GM23338 (cell line): Measurements from ENCODE around the gene GPR89B. TPM values are rescaled to one million over a fixed set of nuclear protein-coding genes. Genes with fewer than 3 reads are reported as not detected.
"Not testable (repeated sequence)": the region's sequence is repeated elsewhere in the genome, so short reads cannot be mapped to it uniquely, and the experiment has no call there.

Experiments
- ATAC-seq: fragments of 200-7000 bp; cut with Tn5 transposase; 3 replicates; pipeline ENCODE4 v1.9.1; 2020
- DNase-seq: peaks from one replicate; pipeline ENCODE4 v3.0.0-alpha.2; 2015; ENCODE audit warnings: low spot score
- H2AFZ ChIP-seq: fragments of 200-600 bp; sonication (generic); 2 replicates; pipeline ENCODE4 v1.8.0; 2016; ENCODE audit warnings: antibody characterized with exemption, mild to moderate bottlenecking, moderate library complexity
- H3F3A ChIP-seq: fragments of 200-600 bp; sonication (generic); replicated peaks from 2 replicates; pipeline ENCODE4 v1.8.0; 2017; ENCODE audit warnings: antibody characterized with exemption, mixed run types, low read depth
- H3K27ac ChIP-seq: fragments of 200-600 bp; sonication (generic); 2 replicates; pipeline ENCODE4 v1.6.1; 2016; ENCODE audit warnings: low read depth
- H3K27me3 ChIP-seq: fragments of 200-600 bp; sonication (generic); 2 replicates; pipeline ENCODE4 v1.8.0; 2016; ENCODE audit warnings: mild to moderate bottlenecking, mixed run types, moderate library complexity; ENCODE audit not compliant: insufficient read depth
- H3K36me3 ChIP-seq: fragments of 200-600 bp; sonication (generic); 2 replicates; pipeline ENCODE4 v1.8.0; 2016; ENCODE audit warnings: mild to moderate bottlenecking; ENCODE audit not compliant: insufficient read depth
- H3K4me1 ChIP-seq: fragments of 200-600 bp; sonication (generic); 2 replicates; pipeline ENCODE4 v1.8.0; 2016; ENCODE audit warnings: mild to moderate bottlenecking, moderate library complexity; ENCODE audit not compliant: insufficient read depth
- H3K4me2 ChIP-seq: fragments of 200-600 bp; sonication (generic); 2 replicates; pipeline ENCODE4 v1.7.1; 2017; ENCODE audit warnings: mixed run types
- H3K4me3 ChIP-seq: fragments of 200-600 bp; sonication (generic); 2 replicates; pipeline ENCODE4 v1.6.1; 2016; ENCODE audit warnings: mixed run types
- H3K79me2 ChIP-seq: fragments of 200-600 bp; sonication (generic); replicated peaks from 2 replicates; pipeline ENCODE4 v1.8.0; 2017; ENCODE audit warnings: mild to moderate bottlenecking; ENCODE audit not compliant: insufficient read depth
- H3K9me2 ChIP-seq: fragments of 200-600 bp; sonication (generic); 2 replicates; pipeline ENCODE4 v1.8.0; 2017; ENCODE audit not compliant: insufficient read depth
- H4K20me1 ChIP-seq: fragments of 200-600 bp; sonication (generic); replicated peaks from 2 replicates; pipeline ENCODE4 v1.8.0; 2017; ENCODE audit warnings: mild to moderate bottlenecking; ENCODE audit not compliant: insufficient read depth
- H3K27ac Mint-ChIP-seq: 2 replicates; pipeline ENCODE4 v1.8.0; 2020; ENCODE audit warnings: inconsistent platforms, mild to moderate bottlenecking, moderate library complexity, mixed read lengths
- H3K27me3 Mint-ChIP-seq: 3 replicates; pipeline ENCODE4 v1.8.0; 2022; ENCODE audit warnings: low read depth, mild to moderate bottlenecking, moderate library complexity, mixed read lengths, inconsistent platforms; ENCODE audit not compliant: insufficient read depth, poor library complexity
- H3K36me3 Mint-ChIP-seq: 3 replicates; pipeline ENCODE4 v1.8.0; 2021; ENCODE audit warnings: low read depth, mild to moderate bottlenecking, inconsistent platforms, moderate library complexity, mixed read lengths
- H3K4me1 Mint-ChIP-seq: 3 replicates; pipeline ENCODE4 v1.8.0; 2020; ENCODE audit warnings: mild to moderate bottlenecking, inconsistent platforms, mixed read lengths
- H3K4me3 Mint-ChIP-seq: 3 replicates; pipeline ENCODE4 v1.8.0; 2021; ENCODE audit warnings: moderate library complexity, mild to moderate bottlenecking, inconsistent platforms, mixed read lengths
- H3K9me3 Mint-ChIP-seq: 3 replicates; pipeline ENCODE4 v1.8.0; 2020; ENCODE audit warnings: moderate library complexity, mild to moderate bottlenecking, inconsistent platforms, mixed read lengths
- CREB1 ChIP-seq: fragments of 250-450 bp; sonication (Bioruptor Pico); IDR thresholded peaks from 2 replicates; pipeline ENCODE4 v1.5.0; 2020; ENCODE audit warnings: low read depth, mild to moderate bottlenecking, moderate library complexity
- JUNB ChIP-seq: IDR thresholded peaks from one replicate; pipeline ENCODE4 v1.6.1; 2016; ENCODE audit warnings: antibody characterized with exemption; ENCODE audit not compliant: unreplicated experiment
- NANOG ChIP-seq: IDR thresholded peaks from 2 replicates; pipeline ENCODE4 v1.6.1; 2016; ENCODE audit warnings: antibody characterized with exemption, borderline replicate concordance
- POLR2AphosphoS5 ChIP-seq: IDR thresholded peaks from 2 replicates; pipeline ENCODE4 v1.6.1; 2016; ENCODE audit warnings: antibody characterized with exemption, low read depth
- REST ChIP-seq: IDR thresholded peaks from one replicate; pipeline ENCODE4 v1.6.1; 2018; ENCODE audit warnings: antibody characterized with exemption; ENCODE audit not compliant: unreplicated experiment
- STAT1 ChIP-seq: IDR thresholded peaks from one replicate; pipeline ENCODE4 v1.6.1; 2016; ENCODE audit warnings: antibody characterized with exemption; ENCODE audit not compliant: unreplicated experiment
- ZNF331 ChIP-seq: fragments of 250-450 bp; sonication (Bioruptor Pico); IDR thresholded peaks from 2 replicates; pipeline ENCODE4 v1.5.0; 2020; ENCODE audit warnings: low read depth, mild to moderate bottlenecking, moderate library complexity
- polyA plus RNA-seq: library from polyadenylated mRNA; unstranded; fragments of >200 nt; fragmentation: Nextera tagmentation; extraction: Ambion mirVana; gene quantifications from 2 replicates; pipeline ENCODE4 v1.2.1, GENCODE V29; 2016
- total RNA-seq: library from RNA; depleted of rRNA; stranded (reverse); fragments of >200 nt; shearing (Covaris generic); gene quantifications from 2 replicates; pipeline ENCODE4 v1.2.3, GENCODE V29; 2014
- TF ChIP-seq, protein P1 (sequence below): IDR thresholded peaks from 2 replicates; pipeline ENCODE4 v1.6.1; 2016; ENCODE audit warnings: antibody characterized with exemption

The GPR89B gene
- total and polyA plus RNA-seq, 2 experiments from 2014 or later = 25.7 to 27.7 TPM

GRCh38 chr1:147924813-147925212 is 3.4 kb upstream of the GPR89B start (continued):
- TF ChIP-seq REST (no peak), ZNF331 (CRISPR knock-in tag) (no peak), JUNB (no peak), POLR2AphosphoS5 (no peak), NANOG (no peak), STAT1 (no peak), CREB1 (no peak)
- TF ChIP-seq, protein P1, sequence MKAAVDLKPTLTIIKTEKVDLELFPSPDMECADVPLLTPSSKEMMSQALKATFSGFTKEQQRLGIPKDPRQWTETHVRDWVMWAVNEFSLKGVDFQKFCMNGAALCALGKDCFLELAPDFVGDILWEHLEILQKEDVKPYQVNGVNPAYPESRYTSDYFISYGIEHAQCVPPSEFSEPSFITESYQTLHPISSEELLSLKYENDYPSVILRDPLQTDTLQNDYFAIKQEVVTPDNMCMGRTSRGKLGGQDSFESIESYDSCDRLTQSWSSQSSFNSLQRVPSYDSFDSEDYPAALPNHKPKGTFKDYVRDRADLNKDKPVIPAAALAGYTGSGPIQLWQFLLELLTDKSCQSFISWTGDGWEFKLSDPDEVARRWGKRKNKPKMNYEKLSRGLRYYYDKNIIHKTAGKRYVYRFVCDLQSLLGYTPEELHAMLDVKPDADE = no peak

DNA sequence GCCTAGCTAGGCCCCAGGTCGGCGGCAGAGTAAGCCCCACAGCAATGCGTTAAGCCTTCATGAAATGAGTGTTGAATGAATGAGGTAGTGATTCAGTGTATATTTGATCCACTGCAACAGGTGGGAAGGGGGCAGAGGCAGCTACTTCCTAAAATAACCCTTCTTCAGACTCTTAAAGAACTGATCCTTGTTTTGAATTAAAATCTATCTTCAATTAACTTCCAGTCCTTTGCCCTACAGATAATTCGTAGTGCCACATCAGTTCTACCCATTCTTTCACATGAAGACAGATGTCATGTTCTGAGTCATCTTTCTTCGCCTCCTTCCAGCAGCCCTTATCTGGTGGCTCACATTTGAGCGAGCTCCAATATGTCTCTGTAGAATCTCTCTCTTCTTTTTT is 1.0 kb upstream of the GPR89B start:
- H2AFZ ChIP-seq, H3K4me2 ChIP-seq, H3F3A ChIP-seq, H3K4me1 ChIP-seq, H4K20me1 ChIP-seq, H3K27ac Mint-ChIP-seq, DNase-seq, H3K4me3 Mint-ChIP-seq, H3K27me3 ChIP-seq, H3K27ac ChIP-seq, H3K9me3 Mint-ChIP-seq, H3K27me3 Mint-ChIP-seq, ATAC-seq, H3K36me3 ChIP-seq, H3K4me3 ChIP-seq, H3K36me3 Mint-ChIP-seq, H3K9me2 ChIP-seq: not testable (repeated sequence)
- H3K4me1 Mint-ChIP-seq = peaks cover 22% of the 10 kb centered on the region
- H3K79me2 ChIP-seq = peaks cover 18% of the 10 kb centered on the region

- not testable (repeated sequence) for H3K4me3 Mint-ChIP-seq, ATAC-seq, H3K27me3 ChIP-seq
These were observed 531 bp upstream of the GPR89B start for GRCh38 chr1:147927689-147928088.

DNA sequence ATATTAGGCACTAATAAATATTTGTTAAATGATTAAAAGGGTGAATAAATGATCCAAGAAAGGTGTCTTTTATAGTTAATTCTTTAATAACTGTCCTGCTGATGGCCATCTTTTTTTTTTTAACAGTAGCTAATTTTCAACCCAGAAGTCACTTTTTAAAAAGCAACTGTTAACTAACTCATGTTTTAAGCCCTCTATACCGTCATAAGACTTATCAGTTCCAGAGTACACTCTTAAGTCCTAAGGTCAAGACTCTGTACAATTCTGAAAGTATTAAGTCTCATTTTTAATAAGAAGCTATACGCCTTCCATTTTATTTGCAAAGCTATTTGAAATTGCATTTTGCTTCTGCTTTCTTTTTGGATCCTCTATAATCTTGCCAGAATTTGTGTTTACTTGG is 2.9 kb downstream of the GPR89B start:
- not testable (repeated sequence) for H2AFZ ChIP-seq, H4K20me1 ChIP-seq, H3K4me1 ChIP-seq, H3K27me3 Mint-ChIP-seq, H3K36me3 Mint-ChIP-seq, H3K4me2 ChIP-seq, H3K9me2 ChIP-seq, H3F3A ChIP-seq, H3K27ac Mint-ChIP-seq, H3K9me3 Mint-ChIP-seq, H3K4me3 ChIP-seq, H3K36me3 ChIP-seq, ATAC-seq, DNase-seq, H3K27ac ChIP-seq, H3K27me3 ChIP-seq, H3K4me3 Mint-ChIP-seq
- peaks cover 19% of the 10 kb centered on the region for H3K4me1 Mint-ChIP-seq
- H3K79me2 ChIP-seq = peaks cover 18% of the 10 kb centered on the region

More at GRCh38 chr1:147927689-147928088, 531 bp upstream of the GPR89B start:
- not testable (repeated sequence) for H3K9me2 ChIP-seq, H3K27ac Mint-ChIP-seq, H3K4me3 ChIP-seq, H3F3A ChIP-seq, H4K20me1 ChIP-seq, DNase-seq, H3K36me3 Mint-ChIP-seq, H3K9me3 Mint-ChIP-seq, H3K27me3 Mint-ChIP-seq, H3K4me2 ChIP-seq, H3K27ac ChIP-seq, H2AFZ ChIP-seq, H3K36me3 ChIP-seq, H3K4me1 ChIP-seq
- H3K4me1 Mint-ChIP-seq = peaks cover 26% of the 10 kb centered on the region
- peaks cover 18% of the 10 kb centered on the region for H3K79me2 ChIP-seq

GRCh38 chr1:147935296-147935695 is 7.1 kb downstream of the GPR89B start:
- not testable (repeated sequence) for H3K27ac ChIP-seq, H3K4me1 ChIP-seq, H2AFZ ChIP-seq, H3K27ac Mint-ChIP-seq, H3K9me3 Mint-ChIP-seq, H3K27me3 Mint-ChIP-seq, H3K27me3 ChIP-seq, DNase-seq, H3K4me2 ChIP-seq, ATAC-seq, H3K4me3 Mint-ChIP-seq, H3K79me2 ChIP-seq, H3K36me3 Mint-ChIP-seq, H4K20me1 ChIP-seq, H3F3A ChIP-seq, H3K9me2 ChIP-seq, H3K36me3 ChIP-seq, H3K4me3 ChIP-seq
- peaks cover 19% of the 10 kb centered on the region for H3K4me1 Mint-ChIP-seq
